Fibroblast of peridontal ligament (primary cell): ENCODE measurements around the gene NUDT21.
"Not testable (repeated sequence)": the region's sequence is repeated elsewhere in the genome, so short reads cannot be mapped to it uniquely, and the experiment has no call there.

Experiments used
- DNase-seq: peaks from one replicate; pipeline ENCODE4 v3.0.0-alpha.2; 2010; ENCODE audit errors: extremely low read depth

The NUDT21 gene

DNA sequence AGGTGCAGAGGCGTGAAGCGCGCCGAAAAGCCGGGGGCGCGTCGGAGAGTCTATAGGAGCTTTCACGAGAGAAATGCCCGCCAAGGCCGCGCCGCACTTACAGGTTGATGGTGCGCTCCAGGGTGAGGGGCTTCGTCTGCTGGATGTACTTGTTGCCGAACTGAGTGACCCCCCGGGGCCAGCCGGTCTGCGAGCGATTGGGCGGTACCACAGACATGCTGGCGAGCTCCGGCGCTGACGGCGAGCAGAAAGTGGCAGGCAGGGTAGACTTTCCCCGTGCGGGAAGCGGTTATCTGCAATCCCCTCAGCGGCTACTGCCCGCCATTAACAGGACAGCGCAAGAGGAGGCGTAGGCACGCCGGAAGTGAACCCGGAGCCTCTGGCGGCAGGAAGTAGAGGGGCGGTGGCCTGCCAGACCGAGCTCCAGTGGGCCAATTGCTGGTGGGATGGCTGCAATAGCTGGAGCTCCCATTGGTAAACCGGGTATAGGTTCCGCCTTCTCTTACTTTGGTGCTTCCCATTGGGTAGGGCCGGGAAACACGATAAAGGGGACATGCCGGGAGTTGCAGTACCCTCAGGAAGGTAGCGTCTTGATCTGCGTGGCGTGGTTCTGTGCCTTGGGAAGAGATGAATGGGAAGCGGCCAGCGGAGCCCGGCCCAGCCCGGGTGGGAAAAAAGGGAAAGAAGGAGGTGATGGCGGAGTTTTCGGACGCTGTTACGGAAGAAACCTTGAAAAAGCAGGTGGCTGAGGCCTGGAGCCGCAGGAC is at the start of gene NUDT21, which contains the start of gene OGFOD1:
Gene NUDT21, minus strand, starts transcription at position 347 of the 767 bp plus-strand sequence. Its CDS starts 130 bp downstream, at position 217.
Gene OGFOD1, plus strand, starts transcription at position 569 of the 767 bp plus-strand sequence. Its CDS starts 59 bp downstream, at position 628.
- peak; percentile 97 for DNase-seq

DNA sequence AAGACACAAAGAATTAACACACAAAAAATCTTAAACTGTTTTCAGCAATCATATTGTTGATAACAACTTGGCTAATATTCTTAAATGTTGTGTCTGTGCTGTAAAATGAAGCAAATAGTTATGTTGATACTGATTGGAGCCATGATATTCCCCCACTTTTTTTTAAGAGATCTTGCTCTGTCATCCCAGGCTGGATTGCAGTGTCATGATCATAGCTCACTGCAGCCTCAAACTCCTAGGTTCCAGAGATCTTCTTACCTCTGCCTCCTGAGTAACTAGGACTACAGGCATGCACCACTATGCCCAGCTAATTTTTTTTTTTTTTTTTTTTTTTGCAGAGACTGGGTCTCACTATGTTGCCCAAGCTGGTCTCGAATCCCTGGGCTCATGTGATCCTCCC is 42.7 kb upstream of the NUDT21 start:
- no peak for DNase-seq

DNA sequence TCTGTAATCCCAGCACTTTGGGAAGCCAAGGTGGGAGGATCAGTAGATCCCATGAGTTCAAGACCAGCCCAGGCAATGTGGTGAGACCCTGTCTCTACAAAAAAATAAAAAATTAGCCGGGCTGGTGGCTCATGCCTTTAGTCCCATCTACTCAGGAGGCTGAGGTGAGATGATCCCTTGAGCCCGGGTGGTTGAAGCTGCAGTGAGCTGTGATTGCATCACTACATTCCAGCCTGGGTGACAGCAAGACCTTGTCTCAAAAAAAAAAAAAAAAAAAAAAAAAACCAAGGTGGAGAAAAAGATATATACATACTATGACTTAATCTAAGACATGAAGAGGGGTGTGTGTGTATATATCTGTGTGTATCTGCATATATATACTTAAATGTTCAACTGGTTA is 42.0 kb upstream of the NUDT21 start:
- DNase-seq, result no peak

DNA sequence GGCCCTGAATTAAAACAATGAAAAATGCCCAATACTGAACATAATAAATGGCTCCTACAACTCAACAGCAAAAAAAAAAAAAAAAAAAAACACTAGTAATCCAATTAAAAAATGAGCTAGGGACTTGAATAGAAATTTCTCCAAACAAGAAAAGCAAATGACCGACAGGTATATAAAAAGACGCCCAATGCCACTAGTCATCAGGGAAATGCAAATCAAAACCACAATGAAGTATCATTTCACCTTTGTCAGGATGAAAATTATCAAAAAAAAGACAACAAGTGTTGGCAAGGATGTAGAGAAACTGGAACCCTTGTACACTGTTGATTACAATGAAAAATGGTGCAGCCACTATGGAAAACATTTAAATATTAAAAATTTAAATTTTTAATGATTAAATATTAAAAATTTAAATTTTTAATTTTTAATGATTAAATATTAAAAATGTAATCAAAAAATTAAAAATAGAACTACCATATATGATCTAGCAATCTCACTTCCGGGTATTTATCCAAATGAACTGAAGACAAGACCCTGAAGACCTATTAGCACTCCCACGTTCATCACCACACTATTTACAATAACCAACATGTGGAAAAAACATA is 40.6 kb upstream of the NUDT21 start:
- no peak for DNase-seq

DNA sequence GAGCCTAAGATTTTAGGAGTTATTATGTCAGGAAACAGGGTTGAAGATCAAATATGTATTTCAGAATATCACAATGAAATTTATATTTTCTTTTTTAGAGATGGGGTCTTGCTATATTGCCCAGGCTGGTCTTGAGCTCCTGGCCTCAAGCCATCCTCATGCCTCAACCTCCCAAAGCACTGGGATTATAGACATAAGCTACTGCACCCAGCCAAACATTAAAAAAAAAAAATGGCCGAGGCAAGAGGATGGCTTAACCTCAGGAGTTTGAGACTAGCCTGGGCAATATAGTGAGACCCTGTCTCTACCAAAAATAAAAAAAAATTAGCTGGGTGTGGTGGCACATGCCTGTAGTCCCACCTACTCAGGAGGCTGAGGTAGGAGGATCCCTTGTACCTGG is 37.7 kb upstream of the NUDT21 start:
- DNase-seq, result not testable (repeated sequence)

DNA sequence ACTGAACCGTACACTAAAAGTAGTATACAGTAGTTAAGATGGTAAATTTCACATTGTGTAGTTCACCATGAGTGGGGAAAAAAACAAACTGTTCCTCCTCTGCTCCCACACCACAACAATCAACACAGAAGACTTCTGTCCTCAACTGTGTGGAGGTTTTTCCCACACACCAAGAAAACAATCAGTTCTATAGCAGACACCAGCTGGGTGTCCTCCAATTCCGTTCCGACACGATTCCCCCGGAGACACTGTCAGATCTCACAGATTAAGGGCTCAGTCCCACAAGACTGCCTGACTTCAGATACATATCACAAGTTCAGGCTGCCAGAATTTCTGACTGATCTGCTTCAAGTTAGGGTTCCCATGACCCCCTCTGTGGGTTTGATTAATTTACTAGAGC is 36.9 kb upstream of the NUDT21 start:
- no peak for DNase-seq

DNA sequence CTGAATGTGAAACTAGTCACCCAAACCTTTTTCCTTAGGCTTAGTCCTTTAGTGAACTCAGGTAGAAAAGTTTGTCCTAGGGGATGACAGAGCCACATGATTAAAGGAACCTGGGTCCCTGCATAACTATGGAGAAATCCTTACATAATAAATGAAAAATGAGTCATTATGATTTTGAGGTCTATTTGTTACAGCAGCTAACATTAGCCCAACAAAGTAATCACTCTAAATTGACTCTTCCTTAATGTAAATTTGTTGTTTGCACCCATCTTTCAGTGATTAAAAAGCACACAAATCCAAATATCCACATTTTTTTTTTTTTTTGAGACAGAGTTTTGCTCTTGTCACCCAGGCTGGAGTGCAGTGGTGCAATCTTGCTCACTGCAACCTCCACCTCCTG is 32.3 kb upstream of the NUDT21 start:
- no peak for DNase-seq

DNA sequence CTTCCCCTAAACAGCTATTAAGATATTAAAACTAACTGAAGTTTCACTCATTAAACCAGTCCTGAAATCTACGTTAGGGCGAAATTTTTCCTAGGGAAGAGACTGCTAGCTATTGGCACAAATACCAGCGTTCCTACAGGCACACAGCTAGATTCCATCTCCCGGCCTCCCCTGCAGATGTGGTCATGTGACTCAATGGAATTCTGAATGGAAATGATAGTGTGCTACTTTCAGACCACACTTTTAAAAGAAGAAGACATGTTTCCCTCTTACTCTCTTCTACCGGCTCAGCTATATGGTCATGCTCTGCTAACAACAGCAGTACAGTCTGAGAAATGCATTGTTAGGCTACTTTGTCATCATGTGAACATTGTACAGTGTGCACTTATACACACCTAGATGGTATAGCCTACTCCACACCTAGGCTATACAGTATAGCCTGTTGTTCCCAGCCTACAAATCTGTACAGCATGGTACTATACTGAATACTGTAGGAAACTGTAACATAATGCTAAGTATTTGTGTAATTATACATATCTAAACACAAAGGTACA is 31.6 kb upstream of the NUDT21 start:
- no peak for DNase-seq

DNA sequence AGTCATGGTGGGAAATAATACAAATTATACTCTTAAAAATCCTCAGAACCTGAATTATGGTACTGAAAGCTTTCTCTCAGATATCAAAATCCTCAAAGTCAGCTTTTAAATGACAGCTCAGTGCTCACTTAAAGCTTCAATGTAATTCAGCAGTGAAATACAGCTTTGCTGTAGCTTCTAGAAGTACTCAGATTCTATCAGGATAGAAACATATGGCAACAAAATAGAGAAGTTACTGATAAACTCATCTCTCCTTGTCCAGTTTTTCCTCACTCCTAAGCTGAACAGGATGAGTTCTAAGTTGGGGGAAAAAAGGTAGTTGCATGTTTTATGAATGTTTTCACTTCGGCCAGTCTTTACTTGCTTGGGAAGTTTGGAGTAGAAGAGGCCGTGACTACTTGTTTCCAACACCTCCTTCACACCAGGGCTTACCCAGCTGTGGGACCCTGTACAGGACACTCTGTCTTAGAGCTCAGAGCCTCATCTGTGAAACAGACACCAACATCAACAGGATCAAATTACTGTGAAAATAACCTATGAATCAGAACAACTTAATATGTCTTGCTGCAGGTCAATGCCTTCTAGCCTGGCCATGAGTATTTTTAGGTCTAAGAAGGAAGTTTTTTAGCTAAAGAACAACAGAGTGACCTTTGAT is 30.5 kb upstream of the NUDT21 start:
- DNase-seq, result no peak

DNA sequence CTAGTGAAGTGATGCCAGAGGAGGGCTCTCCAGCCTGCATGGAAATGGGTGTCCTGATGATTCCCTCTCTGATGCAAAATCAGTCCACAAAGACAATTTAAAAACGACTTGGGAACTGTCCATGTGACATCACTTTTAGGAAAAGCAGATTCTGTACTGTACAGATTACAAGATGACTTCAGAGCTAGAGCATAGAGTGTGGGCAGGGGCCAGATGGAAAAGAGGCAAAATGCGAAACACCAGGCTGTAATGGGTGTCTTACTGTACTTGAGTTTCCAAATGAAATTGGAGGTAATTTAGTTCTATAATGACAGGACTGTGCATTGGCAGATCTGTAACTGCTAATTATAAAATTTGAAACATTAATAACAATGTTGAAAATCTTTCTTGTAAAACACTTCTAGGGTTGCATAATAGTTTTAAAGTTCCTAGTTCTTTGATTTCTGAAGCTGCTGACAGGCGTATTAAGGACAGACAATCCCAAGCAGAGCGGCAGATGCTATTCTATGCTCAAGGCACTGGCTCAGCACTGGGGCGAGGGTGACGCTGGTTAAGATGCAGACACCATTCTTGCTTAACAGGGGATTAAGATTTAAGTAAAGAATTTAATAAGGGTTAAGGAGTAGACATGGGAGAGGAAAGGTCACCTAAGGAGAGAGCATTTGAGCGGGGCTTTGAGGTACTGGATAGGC is 29.8 kb upstream of the NUDT21 start:
- peak; percentile 3 for DNase-seq

DNA sequence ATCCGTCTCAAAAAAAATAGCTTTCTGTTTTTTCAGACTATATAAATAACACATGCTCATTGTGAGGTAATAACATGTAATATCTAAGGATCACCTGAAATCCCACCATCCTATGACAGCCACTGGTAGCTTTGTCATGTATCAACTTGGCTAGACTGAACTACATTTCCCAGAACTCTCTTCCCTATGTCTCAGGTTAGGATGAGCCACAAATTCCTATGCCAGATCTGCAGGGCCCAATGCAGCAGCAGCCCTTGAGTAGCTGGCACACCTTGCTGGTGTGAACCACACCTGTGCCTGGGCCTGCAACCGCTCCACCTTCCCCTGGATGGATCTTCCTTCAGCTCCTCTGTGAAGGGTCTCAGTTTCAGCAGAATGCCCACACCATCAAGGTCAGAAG is 28.3 kb upstream of the NUDT21 start:
- DNase-seq, result no peak

DNA sequence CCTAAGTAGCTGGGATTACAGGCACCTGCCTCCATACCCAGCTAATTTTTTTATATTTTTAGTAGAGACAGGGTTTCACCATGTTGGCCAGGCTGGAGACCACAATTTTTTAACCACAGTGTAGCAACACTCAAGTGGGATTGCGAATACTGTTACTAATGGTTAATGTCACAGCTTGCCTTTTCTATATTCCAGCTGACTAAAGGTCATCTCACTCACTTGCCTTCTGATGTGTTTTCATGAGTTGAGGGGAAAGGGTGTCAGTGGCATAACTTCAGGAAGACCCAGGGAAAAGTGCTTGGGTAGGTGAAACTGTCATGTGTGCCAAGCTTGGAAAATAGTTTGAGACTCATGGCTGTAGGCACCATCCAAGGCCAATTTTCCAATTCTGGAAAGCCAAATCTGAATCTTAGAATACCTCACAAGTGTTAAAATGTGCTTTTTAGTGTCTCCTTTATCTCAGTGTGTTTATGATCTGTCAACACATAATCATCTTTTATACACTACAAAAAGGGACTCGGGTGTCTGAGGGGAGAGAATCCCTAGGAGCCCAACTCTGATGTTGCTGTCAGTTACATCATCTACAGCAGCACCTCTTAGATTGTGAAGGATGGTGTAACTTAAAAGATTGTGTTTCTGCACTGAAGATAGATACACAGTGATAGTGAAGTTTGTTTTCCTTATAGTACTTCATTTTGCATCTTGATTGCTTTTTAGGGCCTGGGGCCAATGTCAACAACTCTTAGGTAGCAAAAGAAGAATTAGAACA is 27.3 kb upstream of the NUDT21 start:
- DNase-seq, result peak; percentile 29

DNA sequence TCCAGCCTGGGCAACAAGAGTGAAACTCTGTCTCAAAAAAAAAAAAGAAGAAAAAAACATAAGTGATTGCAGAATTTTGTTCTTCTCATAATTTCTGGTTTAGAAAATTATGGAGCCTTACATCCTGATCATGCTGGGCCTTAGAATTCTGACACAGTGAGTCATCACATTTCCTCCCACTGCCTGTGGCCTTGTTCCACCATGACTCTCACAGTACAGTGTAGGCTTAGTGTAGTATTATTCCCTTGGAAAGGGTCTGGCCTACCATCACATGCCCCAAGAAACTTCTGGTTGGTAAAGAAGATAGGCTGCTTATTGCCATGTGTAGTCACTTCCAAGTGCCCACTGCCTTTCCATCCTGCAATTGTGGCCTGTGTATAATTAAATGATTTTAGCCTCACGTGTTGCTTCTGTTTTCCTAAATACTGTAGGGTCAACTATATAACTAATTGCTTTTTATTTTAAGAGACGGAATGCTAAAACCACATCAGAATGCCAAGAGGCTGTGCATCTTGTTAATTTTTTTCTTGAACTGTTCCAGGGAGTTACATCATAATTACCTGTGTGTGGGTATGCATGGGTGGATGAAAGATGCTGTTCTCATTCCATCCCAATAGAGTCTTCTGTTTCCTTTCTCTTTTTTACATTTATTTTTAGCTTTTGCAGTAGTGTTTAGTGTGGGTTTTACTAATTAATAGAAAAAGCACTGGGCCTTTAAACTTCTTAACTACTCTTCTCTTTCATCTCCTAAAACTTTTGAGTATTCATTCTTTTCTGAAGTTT is 26.2 kb upstream of the NUDT21 start:
- peak; percentile 92 for DNase-seq

DNA sequence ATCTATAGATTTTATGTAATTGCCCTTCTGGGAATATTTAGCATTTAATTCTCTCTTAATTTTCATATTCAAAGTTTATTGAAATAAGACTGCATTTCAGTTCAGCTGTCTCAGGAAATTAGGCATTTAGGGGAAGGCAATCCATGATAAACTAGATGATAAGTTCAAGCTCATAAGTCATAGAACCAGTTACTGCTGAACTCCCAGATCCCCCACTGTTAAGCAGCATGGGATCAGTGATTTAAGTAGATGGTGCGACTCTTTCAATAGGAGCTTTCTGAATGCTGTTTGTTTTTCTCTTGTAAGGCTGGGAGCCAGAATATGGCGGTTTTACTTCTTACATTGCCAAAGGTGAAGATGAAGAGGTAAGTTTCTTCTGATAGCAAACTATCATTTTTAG is 24.1 kb upstream of the NUDT21 start:
- no peak for DNase-seq

DNA sequence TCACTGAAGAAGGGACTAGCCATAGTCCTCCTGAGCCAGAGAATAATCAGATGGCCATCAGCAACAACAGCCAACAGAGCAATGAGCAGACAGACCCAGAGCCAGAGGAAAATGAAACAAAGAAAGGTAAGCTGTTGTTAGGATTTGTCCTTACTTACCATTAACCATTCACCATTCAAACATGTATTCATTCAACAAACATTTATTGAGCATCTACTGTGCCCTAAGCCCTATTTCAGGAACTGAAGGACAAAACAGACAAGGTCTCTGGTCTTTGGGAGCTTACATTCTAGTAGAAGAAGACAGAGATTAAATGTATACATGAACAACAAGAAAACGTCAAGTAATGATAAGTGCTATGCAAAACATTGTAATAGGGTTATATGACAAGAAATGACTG is 19.5 kb upstream of the NUDT21 start:
- no peak for DNase-seq

DNA sequence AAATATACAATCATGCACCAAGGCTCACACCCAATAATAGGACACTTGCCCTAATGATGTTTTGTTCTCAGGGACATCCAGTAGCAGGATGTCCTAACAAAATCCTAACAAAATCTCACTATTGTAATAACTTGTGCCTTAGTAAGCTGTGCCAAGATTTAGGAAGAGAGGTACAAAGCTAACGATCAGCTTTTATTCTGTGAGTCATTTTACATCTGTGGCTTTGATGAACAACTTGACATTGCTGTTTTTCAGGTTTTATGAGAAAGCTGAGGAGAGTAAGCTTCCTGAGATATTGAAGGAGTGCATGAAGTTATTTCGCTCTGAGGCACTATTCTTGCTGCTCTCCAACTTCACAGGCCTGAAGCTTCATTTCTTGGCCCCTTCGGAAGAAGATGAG is 19.1 kb upstream of the NUDT21 start:
- no peak for DNase-seq

DNA sequence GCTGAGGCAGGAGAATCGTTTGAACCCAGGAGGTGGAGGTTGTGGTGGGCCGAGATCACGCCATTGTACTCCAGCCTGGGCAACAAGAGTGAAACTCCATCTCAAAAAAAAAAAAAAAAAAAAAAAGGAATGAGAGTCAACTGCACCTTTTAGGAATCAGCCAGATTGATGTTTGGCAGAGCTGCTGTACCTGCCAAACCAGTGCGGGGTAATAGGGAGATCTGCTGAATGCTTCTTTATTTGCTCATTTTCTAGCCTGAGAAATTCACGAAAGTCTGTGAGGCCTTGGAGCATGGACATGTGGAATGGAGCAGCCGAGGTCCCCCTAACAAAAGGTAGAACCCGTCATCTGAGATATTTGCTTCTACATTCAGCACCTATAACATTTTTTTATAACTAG is 18.6 kb upstream of the NUDT21 start:
- DNase-seq, result no peak

DNA sequence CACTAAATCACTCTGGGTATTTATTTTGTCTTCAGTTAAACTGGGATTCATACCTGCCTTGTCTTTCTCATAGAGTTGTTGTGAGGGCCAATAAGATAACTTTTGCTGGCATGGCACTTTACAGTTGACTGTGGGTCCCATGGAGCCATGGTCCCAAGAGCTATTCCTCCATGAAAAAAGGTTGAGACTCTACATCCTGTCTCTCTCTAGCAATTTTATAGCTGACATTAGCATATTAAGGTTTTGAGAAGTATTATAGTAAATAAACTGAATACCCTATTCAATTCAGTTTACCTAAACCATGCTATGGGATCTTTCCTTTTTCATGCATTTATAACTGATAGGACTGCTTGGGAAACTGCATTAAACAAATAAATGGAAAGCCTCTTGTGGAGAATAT is 17.7 kb upstream of the NUDT21 start:
- no peak for DNase-seq

DNA sequence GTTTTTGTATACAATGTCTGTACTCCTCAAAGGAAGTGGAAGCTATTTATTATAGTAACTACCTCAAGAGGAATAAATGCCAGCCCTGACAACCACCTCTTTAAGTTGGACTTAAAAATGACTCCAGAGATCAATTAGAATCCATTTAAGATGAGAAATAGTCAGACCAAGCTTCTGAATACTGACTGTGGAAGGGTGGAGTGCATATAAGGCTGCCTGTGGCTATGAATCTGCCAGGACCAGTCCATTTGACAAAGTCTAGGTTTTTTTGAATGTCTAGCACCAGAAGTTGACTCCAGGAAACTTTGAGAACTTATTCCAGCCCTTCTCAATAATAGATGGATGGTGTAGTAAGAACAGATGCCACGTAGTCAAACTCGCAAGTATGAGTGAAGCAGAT is 15.2 kb upstream of the NUDT21 start:
- DNase-seq, result no peak

DNA sequence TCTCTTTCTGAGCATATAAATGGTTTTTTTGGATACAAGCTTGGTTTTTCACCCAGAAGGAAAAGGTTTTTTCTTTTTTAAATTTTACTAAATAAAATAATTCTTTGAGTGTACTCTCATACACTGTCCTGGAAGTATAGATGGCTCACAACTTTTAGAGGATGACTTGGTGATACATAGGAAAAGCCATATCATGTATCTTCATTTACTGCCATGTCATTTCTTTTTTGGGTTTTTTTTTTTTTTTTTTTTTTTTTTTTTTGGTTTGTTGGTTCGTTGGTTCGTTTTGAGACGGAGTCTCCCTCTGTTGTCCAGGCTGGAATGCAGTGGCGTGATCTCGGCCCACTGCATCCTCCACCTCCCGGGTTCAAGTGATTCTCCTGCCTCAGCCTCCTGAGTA is 12.0 kb upstream of the NUDT21 start:
- DNase-seq, result no peak
